GM18867 (cell line): ENCODE data around the gene ARHGAP27.
"Not testable (repeated sequence)": the region's sequence is repeated elsewhere in the genome, so short reads cannot be mapped to it uniquely, and the experiment has no call there.

Source experiments
- ATAC-seq: cut with Tn5 transposase; IDR thresholded peaks from one replicate; pipeline ENCODE4 v1.9.1; 2021; ENCODE audit warnings: mild to moderate bottlenecking, moderate library complexity; ENCODE audit not compliant: unreplicated experiment

The ARHGAP27 gene

GRCh38 chr17:45446872-45447625 is 14.4 kb upstream of the ARHGAP27 start:
- ATAC-seq = not testable (repeated sequence)

GRCh38 chr17:45445901-45446743 is 13.5 kb upstream of the ARHGAP27 start:
- ATAC-seq = not testable (repeated sequence)

GRCh38 chr17:45444856-45445820 is 12.5 kb upstream of the ARHGAP27 start:
- not testable (repeated sequence) for ATAC-seq

GRCh38 chr17:45444301-45444700 is 11.6 kb upstream of the ARHGAP27 start:
- ATAC-seq = not testable (repeated sequence)

DNA sequence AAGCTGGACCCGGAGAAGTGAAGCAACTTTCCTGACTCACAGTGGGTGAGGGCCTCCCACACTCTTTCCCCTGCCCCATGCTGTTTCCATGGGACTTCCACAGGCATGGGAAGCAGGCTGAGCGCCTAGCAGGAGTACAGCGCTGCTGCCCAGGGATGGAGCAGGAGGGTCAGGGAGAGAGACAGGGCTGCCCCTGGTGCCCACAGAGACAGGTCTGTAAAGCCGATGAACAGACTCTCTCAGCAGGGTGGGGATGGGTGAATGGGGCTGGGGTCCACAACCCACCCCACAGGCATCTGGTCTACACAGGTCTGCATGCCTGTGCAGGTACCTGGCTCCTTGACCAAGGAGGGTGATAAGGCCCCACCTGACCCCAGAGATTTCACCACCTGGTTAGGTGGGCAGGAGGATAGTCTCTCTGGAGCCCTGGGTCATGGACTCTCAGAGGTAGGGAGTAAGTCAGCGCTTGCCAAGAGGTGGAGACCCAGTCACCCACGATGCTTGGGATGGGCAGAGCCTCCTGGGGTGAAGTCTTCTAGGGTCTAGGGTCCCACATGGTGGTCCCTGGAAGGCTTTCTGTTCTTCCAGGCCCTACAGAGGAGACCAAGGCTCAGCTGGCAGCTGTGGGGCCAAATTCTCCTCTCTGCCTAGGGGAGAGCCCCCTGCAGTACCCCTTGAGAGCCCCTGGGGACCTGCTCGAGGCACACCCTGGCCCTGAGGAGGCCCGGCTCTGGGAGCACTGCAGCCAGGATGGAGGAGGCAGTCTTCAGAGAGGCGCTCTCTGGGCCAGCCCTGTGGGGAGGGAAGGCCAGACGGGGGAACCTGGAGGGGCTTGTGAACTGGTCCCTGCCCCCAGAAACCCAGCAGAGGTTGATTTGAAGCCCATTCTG is 10.9 kb upstream of the ARHGAP27 start:
- ATAC-seq = not testable (repeated sequence)

- ATAC-seq = no peak
Observed at GRCh38 chr17:45441526-45442310, 9.0 kb upstream of the ARHGAP27 start.

GRCh38 chr17:45440839-45441515 is 8.3 kb upstream of the ARHGAP27 start:
- ATAC-seq = peak; percentile 49

DNA sequence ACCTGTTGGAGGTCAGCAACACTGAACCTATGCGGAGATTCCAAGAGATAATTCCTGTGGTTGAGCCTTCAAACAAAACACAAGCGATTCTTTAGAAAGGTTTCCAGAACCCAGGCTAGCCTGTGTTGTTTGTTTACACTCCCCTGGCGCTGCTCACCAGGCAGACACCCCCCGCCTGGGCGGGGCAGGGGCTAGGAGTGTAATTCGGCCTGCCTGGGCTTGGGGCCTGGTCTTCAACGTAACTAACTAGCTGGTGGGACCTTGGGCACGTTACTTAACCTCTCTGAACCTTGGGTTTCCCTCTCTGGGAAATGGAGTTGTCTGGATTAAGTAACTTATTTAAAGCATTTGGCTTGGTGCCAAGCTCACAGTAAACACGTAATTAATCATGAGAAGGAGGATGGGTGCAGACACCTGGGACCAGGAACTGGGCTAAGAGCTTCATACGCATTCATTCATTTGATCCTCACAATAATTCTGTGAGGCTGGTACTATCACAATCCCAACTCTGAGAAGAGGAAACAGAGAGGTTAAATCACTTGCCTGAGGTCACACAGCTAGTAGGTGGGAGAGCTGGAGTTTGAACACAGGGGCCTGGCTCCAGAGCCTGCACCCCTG is 7.6 kb upstream of the ARHGAP27 start:
- no peak for ATAC-seq

- ATAC-seq = no peak
Observed at GRCh38 chr17:45438931-45439610, 6.4 kb upstream of the ARHGAP27 start.

GRCh38 chr17:45437465-45438283 is 5.0 kb upstream of the ARHGAP27 start:
- no peak for ATAC-seq

- no peak for ATAC-seq
Observed at GRCh38 chr17:45436625-45437464, 4.2 kb upstream of the ARHGAP27 start.

- ATAC-seq = no peak
Observed at GRCh38 chr17:45436161-45436560, 3.5 kb upstream of the ARHGAP27 start.

DNA sequence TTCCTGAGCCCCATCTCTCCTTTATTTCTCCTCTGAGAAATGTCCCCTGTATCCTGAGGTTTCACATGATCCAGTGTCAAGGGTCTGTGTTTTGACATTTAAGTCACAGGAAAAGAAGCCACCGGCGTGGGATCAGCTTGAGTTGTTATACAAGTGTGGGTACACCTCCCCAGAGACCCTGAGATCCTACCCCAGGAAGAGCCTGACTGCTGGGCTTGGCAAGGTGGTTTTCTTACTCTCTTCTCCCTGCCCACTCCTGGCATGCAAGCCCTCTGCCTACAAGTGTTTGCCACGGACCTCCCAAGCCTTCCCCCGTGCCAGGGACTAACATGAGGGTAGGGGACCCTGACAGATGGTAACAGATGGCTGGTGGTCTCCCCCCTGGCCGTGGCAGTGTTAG is 2.8 kb upstream of the ARHGAP27 start:
- ATAC-seq = no peak

- ATAC-seq = no peak
Observed at GRCh38 chr17:45433159-45433535, 477 bp upstream of the ARHGAP27 start.

DNA sequence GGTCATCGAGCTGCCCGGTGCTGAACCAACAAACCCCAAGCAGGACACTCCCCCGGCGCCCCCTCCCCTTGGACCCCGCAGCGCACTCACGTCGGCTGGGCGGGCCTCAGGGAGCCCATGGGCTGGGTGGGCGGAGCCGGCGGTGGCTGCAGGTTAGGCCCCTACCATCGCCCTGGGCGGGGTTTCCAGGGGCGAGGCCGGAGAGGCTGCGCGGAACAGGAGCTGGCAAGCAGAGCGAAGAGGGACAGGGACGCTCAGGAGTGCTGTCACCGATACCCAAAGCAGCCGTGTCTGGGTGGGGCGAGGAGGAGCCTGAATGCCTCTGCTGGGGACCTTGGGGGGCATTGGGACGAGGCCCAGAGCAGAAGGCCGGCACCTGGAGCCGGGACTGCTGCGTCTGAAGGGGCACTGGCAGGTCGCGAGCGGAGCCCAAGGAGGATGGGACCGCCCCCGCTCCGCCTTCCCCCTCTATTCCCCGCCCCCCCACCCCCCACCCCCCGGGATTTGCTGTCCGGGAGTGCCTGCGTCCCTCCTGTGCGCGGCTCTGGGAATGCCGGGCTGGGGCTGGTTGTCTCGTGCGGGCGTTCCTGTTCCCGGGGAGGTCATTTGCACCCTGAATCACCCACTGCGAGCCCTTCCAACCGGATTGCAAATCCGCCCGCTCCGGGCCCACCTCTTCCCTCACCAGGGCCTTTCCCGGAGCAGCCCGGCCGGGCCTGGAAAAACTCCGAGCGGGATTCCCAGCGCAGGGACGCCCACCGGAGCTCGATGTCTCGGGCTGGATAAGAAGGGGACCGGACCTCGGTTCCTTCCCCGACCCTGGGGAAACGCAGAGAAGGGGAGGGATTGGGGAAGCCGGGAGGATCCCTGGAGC is 902 bp downstream of the ARHGAP27 start:
- peak; percentile 52 for ATAC-seq
